Measurements from ENCODE around the gene MYO10. TPM values are rescaled to one million over a fixed set of nuclear protein-coding genes. Genes with fewer than 3 reads are reported as not detected.
"Not testable (repeated sequence)": the region's sequence is repeated elsewhere in the genome, so short reads cannot be mapped to it uniquely, and the experiment has no call there.

MYO10 gene
- total and polyA plus RNA-seq, 4 experiments from 2014 or later: 0.05 to 0.17 TPM; not detected in 2

DNA sequence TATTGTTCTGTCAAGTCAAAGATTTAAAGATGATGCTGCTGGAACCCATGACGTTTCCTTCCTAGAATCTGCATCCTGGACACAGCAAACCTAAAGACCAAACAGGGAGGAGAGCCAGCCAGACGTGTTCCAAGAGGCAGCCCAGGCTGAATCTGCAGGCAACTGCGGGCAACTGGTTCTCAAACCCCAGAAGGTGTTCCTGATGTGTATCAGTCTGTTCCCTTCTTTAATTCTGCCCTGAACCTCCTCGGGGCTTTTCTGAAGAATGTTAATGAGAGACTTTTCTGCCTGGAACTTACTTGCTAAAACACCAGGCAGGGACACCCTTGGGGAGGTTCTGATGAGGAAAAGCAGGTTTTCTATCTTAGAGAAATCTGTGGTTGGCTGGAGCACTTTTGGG lies 186.5 kb downstream of the MYO10 start:
- intact Hi-C loops (cut with micrococcal nuclease): no loop called here
- no peaks in the 10 kb centered on the region for H3K9me3 ChIP-seq (ENCODE audit: control insufficient read depth in 1 of 2, low read length in 2 of 2)
- POLR2A ChIA-PET (ENCODE audit: partially characterized antibody): no interaction called here
- Mint-ChIP-seq H3K9me3 (no peaks in the 10 kb centered on the region), H3K27me3 (no peaks in the 10 kb centered on the region), H3K4me1 (peaks cover 0 to 2% (median 0%) of the 10 kb centered on the region in 4 donors), H3K36me3 (no peaks in the 10 kb centered on the region), H3K27ac (no peak overlapping the region), H3K4me3 (no peak overlapping the region)
- H3K36me3 ChIP-seq (ENCODE audit: insufficient read depth, low read length): no peaks in the 10 kb centered on the region
- no peaks in the 10 kb centered on the region for H3K4me1 ChIP-seq (ENCODE audit: insufficient read depth, low read length)
- CTCF ChIA-PET (ENCODE audit: partially characterized antibody): no interaction called here
- no peak for DNase-seq
- H3K27me3 ChIP-seq (ENCODE audit: insufficient read depth, low read length): no peaks in the 10 kb centered on the region
- no peak overlapping the region for H3K4me3 ChIP-seq (ENCODE audit: low read length in 2 of 2)
- no peak overlapping the region for H3K27ac ChIP-seq (ENCODE audit: low read depth, low read length)

DNA sequence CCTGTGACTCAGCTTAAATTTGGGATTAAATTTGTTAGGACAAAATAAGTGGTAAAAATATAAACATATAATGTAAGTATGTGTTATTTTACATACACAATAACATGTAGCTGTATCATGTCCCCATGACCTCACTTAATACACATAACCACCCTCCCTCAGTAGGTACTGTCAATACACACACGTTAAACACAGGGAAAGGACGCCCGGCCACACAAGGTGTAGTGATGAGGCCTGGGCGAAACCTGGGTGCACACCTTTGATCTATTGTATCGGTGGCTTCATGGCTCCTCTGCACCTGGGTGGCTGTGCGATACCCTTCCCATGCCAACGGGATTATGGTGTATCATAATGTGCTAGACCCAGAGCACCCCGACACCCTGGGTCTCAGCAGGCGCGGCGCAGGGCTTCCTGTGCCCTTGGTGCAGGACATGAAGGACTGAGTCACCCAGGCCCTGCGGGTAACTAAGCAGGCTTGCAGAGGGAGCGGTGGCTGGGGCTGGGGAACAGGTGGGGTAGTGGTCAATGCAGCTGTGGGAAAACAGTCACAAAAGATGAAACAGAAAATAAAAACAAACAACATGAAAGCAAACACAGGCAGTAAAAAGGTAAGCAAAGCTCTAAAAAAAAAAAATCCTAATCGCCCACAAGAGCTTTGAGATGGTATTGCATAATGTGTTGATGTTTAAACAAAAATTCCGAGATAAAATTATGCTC lies 191.8 kb downstream of the MYO10 start:
- intact Hi-C loops (cut with micrococcal nuclease): no loop called here

DNA sequence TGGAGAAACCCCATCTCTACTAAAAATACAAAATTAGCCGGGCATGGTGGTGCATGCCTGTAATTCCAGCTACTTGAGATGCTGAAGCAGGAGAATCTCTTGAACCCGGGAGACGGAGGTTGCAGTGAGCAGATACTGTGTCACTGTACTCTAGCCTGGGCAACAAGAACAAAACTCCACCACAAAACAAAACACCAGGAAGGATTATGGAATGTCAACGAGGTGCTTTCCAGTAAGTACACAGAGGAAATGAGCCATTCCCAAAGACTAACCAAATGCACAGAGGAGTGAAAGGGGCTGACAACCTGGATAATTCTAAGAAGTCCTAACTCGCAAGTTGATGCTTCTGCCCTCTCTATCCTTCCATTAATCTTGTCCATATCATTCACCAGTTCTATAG lies 193.2 kb downstream of the MYO10 start:
- H3K36me3 ChIP-seq (ENCODE audit: insufficient read depth, low read length): no peaks in the 10 kb centered on the region
- ChIA-PET POLR2A (ENCODE audit: partially characterized antibody) (no interaction called here), CTCF (ENCODE audit: partially characterized antibody) (no interaction called here)
- H3K9me3 ChIP-seq (ENCODE audit: control insufficient read depth in 1 of 2, low read length in 2 of 2): no peaks in the 10 kb centered on the region
- Mint-ChIP-seq H3K27me3 (peaks cover 2 to 3% of the 10 kb centered on the region in 2 donors), H3K36me3 (no peaks in the 10 kb centered on the region), H3K4me1 (peaks cover 0 to 2% (median under 1%) of the 10 kb centered on the region in 4 donors), H3K4me3 (no peak overlapping the region), H3K9me3 (peaks cover 0 to 2% (median 0%) of the 10 kb centered on the region in 8 donors), H3K27ac (no peak overlapping the region)
- H3K27ac ChIP-seq (ENCODE audit: low read depth, low read length): no peak overlapping the region
- H3K27me3 ChIP-seq (ENCODE audit: insufficient read depth, low read length): no peaks in the 10 kb centered on the region
- intact Hi-C loops (cut with micrococcal nuclease): no loop called here
- no peak overlapping the region for H3K4me3 ChIP-seq (ENCODE audit: low read length in 2 of 2)
- no peaks in the 10 kb centered on the region for H3K4me1 ChIP-seq (ENCODE audit: insufficient read depth, low read length)
- no peak for DNase-seq

More for the DNA sequence above, 191.8 kb downstream of the MYO10 start:
- Mint-ChIP-seq H3K27ac (peak overlapping the region in 1 of 7 donors; percentile 43), H3K36me3 (no peaks in the 10 kb centered on the region), H3K9me3 (peaks cover 0 to 2% (median 0%) of the 10 kb centered on the region in 8 donors), H3K4me3 (no peak overlapping the region), H3K27me3 (peaks cover 0 to 2% of the 10 kb centered on the region in 2 donors), H3K4me1 (peaks cover 0 to 2% (median under 1%) of the 10 kb centered on the region in 4 donors)
- ChIA-PET POLR2A (ENCODE audit: partially characterized antibody) (no interaction called here), CTCF (ENCODE audit: partially characterized antibody) (no interaction called here)
- Histone ChIP-seq H3K4me3 (ENCODE audit: low read length in 2 of 2) (no peak overlapping the region), H3K27ac (ENCODE audit: low read depth, low read length) (no peak overlapping the region), H3K9me3 (ENCODE audit: control insufficient read depth in 1 of 2, low read length in 2 of 2) (no peaks in the 10 kb centered on the region), H3K36me3 (ENCODE audit: insufficient read depth, low read length) (no peaks in the 10 kb centered on the region), H3K27me3 (ENCODE audit: insufficient read depth, low read length) (no peaks in the 10 kb centered on the region), H3K4me1 (ENCODE audit: insufficient read depth, low read length) (no peaks in the 10 kb centered on the region)
- DNase-seq: no peak

DNA sequence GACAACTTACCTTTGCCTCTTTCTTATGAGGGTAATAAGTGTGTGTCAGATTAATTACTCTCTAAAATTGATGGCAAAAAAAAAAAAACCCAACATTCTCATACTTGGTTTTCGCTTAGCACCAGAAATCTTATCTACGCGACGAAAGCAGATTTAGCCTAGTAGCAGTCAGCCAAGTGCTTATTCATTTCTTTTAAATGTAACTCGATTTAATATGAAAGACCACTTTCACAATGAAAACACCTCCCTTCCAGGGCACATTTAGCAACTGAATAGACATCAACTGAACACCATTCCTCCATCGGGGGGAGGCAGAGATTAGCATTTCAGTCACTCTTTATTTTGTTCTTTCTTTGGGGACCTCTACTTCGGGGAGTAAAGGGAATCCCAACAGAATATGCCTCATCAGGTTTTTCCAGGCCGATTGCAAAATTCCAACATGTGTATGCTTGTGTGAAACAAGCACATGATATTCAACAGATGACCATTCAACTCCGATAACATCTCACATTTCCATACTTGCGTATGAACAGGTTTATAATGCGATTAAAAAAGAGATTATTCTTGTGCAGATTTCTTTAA lies 195.2 kb downstream of the MYO10 start:
- Histone ChIP-seq H3K4me3 (ENCODE audit: low read length in 2 of 2) (no peak overlapping the region), H3K9me3 (ENCODE audit: control insufficient read depth in 1 of 2, low read length in 2 of 2) (no peaks in the 10 kb centered on the region), H3K27me3 (ENCODE audit: insufficient read depth, low read length) (no peaks in the 10 kb centered on the region), H3K4me1 (ENCODE audit: insufficient read depth, low read length) (no peaks in the 10 kb centered on the region), H3K36me3 (ENCODE audit: insufficient read depth, low read length) (no peaks in the 10 kb centered on the region), H3K27ac (ENCODE audit: low read depth, low read length) (no peak overlapping the region)
- DNase-seq: no peak
- Mint-ChIP-seq H3K4me3 (no peak overlapping the region), H3K9me3 (peaks cover 0 to 2% (median 0%) of the 10 kb centered on the region in 8 donors), H3K27ac (no peak overlapping the region), H3K4me1 (peaks cover 0 to 1% (median 0%) of the 10 kb centered on the region in 4 donors), H3K36me3 (no peaks in the 10 kb centered on the region), H3K27me3 (peaks cover 4 to 5% of the 10 kb centered on the region in 2 donors)
- intact Hi-C loops (cut with micrococcal nuclease): no loop called here
- POLR2A ChIA-PET (ENCODE audit: partially characterized antibody): no interaction called here
- CTCF ChIA-PET (ENCODE audit: partially characterized antibody): no interaction called here

GRCh38 chr5:16740066-16740810 lies 195.8 kb downstream of the MYO10 start:
- H3K27me3 ChIP-seq (ENCODE audit: insufficient read depth, low read length): no peaks in the 10 kb centered on the region
- ChIA-PET POLR2A (ENCODE audit: partially characterized antibody) (no interaction called here), CTCF (ENCODE audit: partially characterized antibody) (no interaction called here)
- Mint-ChIP-seq H3K4me3 (no peak overlapping the region), H3K27ac (no peak overlapping the region), H3K27me3 (peaks cover 4 to 8% of the 10 kb centered on the region in 2 donors), H3K36me3 (no peaks in the 10 kb centered on the region), H3K9me3 (peaks cover 0 to 2% (median 0%) of the 10 kb centered on the region in 8 donors), H3K4me1 (peaks cover 0 to 1% (median 0%) of the 10 kb centered on the region in 4 donors)
- DNase-seq: no peak
- H3K27ac ChIP-seq (ENCODE audit: low read depth, low read length): no peak overlapping the region
- H3K4me3 ChIP-seq (ENCODE audit: low read length in 2 of 2): no peak overlapping the region
- no peaks in the 10 kb centered on the region for H3K36me3 ChIP-seq (ENCODE audit: insufficient read depth, low read length)
- no peaks in the 10 kb centered on the region for H3K9me3 ChIP-seq (ENCODE audit: control insufficient read depth in 1 of 2, low read length in 2 of 2)
- H3K4me1 ChIP-seq (ENCODE audit: insufficient read depth, low read length): no peaks in the 10 kb centered on the region
- intact Hi-C loops (cut with micrococcal nuclease): no loop called here

DNA sequence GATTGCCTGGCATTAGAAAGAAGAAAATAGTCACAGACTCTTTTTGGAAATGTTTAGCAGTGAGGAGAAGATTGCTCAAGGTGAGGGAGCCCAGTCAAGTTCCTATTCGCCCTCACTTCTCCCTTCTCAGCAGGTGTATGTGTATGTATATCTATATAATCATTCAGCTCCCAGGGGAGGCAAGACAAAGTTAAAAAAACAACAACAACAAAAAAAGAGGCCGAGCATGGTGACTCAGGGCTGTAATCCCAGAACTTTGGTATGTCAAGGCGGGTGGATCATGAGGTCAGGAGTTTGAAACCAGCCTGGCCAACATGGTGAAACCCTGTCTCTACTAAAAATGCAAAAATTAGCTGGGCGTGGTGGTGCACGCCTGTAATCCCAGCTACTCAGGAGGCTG lies 197.7 kb downstream of the MYO10 start:
- H3K27ac Mint-ChIP-seq; H3K36me3 ChIP-seq (ENCODE audit: insufficient read depth, low read length); H3K27me3 Mint-ChIP-seq; H3K4me1 Mint-ChIP-seq; H3K27ac ChIP-seq (ENCODE audit: low read depth, low read length); H3K36me3 Mint-ChIP-seq; H3K9me3 ChIP-seq (ENCODE audit: control insufficient read depth in 1 of 2, low read length in 2 of 2); H3K4me3 ChIP-seq (ENCODE audit: low read length in 2 of 2); H3K4me3 Mint-ChIP-seq; CTCF ChIA-PET (ENCODE audit: partially characterized antibody); DNase-seq; intact Hi-C loops (cut with micrococcal nuclease); H3K27me3 ChIP-seq (ENCODE audit: insufficient read depth, low read length); POLR2A ChIA-PET (ENCODE audit: partially characterized antibody); H3K4me1 ChIP-seq (ENCODE audit: insufficient read depth, low read length); H3K9me3 Mint-ChIP-seq: not testable (repeated sequence)

- no peak for DNase-seq
- Histone ChIP-seq H3K27me3 (ENCODE audit: insufficient read depth, low read length) (no peaks in the 10 kb centered on the region), H3K27ac (ENCODE audit: low read depth, low read length) (no peak overlapping the region), H3K36me3 (ENCODE audit: insufficient read depth, low read length) (no peaks in the 10 kb centered on the region), H3K9me3 (ENCODE audit: control insufficient read depth in 1 of 2, low read length in 2 of 2) (no peaks in the 10 kb centered on the region), H3K4me3 (ENCODE audit: low read length in 2 of 2) (no peak overlapping the region), H3K4me1 (ENCODE audit: insufficient read depth, low read length) (no peaks in the 10 kb centered on the region)
- peaks cover 0 to 1% (median 0%) of the 10 kb centered on the region in 4 donors for H3K4me1 Mint-ChIP-seq
- intact Hi-C loops (cut with micrococcal nuclease): no loop called here
- CTCF ChIA-PET (ENCODE audit: partially characterized antibody): no interaction called here
- H3K27ac Mint-ChIP-seq: peak overlapping the region in 1 of 7 donors; percentile 90
- no peak overlapping the region for H3K4me3 Mint-ChIP-seq
- peaks cover 0 to 2% (median 0%) of the 10 kb centered on the region in 8 donors for H3K9me3 Mint-ChIP-seq
- no peaks in the 10 kb centered on the region for H3K36me3 Mint-ChIP-seq
- H3K27me3 Mint-ChIP-seq: peaks cover 8 to 9% of the 10 kb centered on the region in 2 donors
- POLR2A ChIA-PET (ENCODE audit: partially characterized antibody): no interaction called here
Measured at GRCh38 chr5:16737620-16738364, 198.3 kb downstream of the MYO10 start.

All from CD4-positive, alpha-beta memory T cell (primary cell).